ENCODE data around the gene SLK. TPM values are rescaled to one million over a fixed set of nuclear protein-coding genes. Genes with fewer than 3 reads are reported as not detected.

SLK gene
- total RNA-seq, 2 donors from 2014 or later = 42.1 to 53.9 TPM

DNA sequence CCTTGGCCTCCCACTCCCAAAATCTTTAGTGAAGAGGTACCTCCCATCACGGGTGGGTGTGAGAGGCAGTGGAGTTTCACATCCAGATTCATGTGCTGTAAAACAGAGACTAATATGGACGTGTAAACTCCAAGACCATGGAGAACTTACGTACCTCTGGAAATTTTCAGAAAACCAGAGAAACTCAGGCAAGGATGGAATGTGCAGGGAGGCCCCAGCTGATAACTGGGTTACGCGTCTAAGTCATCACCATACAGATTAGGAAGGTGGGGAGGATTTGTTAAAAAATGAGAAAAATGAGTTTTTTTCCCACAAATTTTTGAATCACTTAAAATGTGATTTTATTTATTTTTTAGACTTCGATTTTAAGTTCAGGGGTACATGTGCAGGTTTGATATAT lies 32.6 kb upstream of the SLK start:
- no peak for ATAC-seq
- no peak for DNase-seq
- intact Hi-C loops (cut with DNase I, micrococcal nuclease) = no loop called here

DNA sequence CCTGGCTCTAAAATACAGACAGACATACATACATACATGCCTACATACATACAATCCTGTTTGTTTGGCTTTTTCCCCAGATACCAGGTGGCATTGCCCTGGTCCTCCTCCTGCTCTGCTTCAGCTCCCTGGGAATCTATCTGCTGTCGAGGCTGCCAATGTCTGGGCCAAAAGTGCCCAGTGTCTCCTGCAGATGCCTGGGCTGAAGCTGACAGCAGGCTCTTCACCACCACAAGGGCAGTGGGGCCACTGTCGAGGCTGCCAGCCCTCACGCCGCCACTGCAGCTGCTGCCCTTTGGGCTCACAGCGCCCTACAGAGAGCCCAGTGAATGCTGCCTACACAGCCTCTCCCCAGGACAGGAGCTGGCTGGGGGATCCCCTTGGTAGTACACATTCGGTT lies 30.9 kb upstream of the SLK start:
- no peak for ATAC-seq
- intact Hi-C loops (cut with DNase I, micrococcal nuclease) = no loop called here
- no peak for DNase-seq

GRCh38 chr10:103939522-103939921 lies 27.4 kb upstream of the SLK start:
- intact Hi-C loops (cut with DNase I, micrococcal nuclease) = no loop called here
- no peak for DNase-seq
- ATAC-seq = no peak

DNA sequence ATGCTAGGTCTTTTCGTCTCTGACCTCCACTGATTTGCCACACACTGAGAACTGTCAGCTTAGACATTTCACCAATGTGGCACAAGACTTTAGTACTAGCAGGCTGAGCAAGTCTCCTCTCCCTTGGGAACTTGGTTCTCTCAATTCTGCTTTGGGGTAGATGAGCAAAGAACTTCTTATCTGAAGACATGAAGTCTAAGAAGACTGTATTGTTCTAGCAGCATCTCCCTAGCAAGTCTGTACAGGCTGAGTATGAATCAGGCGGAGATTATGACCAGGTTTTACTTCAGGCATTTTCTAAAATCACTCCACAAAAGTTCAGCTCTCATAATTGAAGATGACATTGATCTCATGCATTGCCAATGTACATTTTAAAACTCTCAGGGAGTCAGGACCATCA lies 25.1 kb upstream of the SLK start:
- DNase-seq (no peak), ATAC-seq (no peak)
- intact Hi-C loops (cut with DNase I, micrococcal nuclease) = no loop called here

DNA sequence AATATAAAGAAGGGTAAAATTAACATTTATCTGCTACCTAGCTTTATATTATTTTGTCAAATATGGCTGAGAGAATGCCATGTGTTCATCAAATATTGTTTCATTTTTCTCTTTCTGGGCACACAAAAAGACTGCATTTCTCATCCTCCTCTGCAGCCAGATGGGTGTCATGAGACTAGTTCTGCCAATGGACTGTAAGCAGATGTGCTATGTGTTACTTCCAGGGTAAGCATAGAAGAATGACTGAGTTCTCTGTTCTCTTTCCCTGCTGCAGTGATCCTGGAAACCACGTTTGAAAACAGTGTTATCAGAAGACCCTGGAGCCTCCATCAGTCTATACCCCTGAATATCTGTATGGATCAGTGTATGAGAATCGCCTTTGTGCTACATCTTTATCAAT lies 24.1 kb upstream of the SLK start:
- ATAC-seq = no peak
- intact Hi-C loops (cut with DNase I, micrococcal nuclease) = no loop called here
- DNase-seq = no peak

DNA sequence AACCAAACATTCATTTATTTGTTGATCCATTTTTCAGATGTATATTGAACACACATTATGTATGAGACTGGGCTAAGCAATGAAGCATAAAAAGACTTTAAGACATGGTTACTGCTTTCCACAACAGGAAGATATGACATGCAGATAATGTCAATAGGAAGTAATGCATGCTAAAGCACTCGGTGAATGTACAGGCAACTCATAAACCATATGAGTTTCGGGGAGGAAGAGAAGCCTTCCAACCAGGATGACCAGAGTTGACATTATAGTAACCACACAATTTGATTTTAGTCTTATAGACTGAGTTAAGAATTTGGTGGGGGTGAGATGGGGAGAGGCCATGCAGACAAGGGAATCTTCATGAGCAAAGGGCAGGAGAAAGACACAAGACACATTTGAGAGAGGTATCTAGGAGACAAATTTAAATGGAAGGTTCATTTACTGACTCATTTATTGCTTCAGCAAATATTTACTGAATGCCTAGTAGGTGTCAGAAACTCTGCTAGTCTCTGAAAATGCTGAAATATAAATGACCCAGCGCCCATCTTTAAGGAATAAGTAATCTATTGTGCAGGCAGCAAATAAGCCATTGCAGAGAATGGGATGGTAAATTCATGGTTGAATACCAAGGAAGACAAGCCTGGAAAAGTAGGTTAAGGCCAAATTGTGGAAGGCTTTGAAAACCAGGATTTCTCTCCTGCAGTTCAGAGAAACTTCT lies 19.0 kb upstream of the SLK start:
- DNase-seq = no peak
- ATAC-seq = peak; percentile 75
- intact Hi-C loops (cut with DNase I, micrococcal nuclease) = no loop called here

- intact Hi-C loops (cut with DNase I, micrococcal nuclease) = no loop called here
- ATAC-seq = no peak
- no peak for DNase-seq
Measured at GRCh38 chr10:103949728-103950127, 17.2 kb upstream of the SLK start.

DNA sequence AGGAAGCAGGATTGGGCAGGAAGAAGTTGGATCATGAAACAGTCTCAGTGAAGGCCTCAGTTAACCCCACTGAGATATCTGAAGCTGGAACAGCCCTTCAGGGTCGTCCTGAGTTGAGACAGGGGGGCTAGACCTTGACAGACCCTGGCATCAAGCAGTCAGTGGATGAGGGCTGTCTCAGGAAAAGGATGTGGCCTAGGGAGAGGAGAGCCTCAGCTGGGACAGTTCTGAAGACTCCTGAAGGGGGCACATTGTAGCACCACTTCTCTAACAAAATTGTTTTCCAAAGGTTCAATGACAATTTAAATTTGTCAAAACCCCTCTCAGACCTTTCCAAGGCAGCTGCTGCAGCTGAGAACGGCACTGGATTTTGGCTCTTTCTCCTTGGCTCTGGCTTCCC lies 15.8 kb upstream of the SLK start:
- ATAC-seq (no peak), DNase-seq (no peak)
- intact Hi-C loops (cut with DNase I, micrococcal nuclease) = no loop called here

- ATAC-seq (no peak), DNase-seq (no peak)
- intact Hi-C loops (cut with DNase I, micrococcal nuclease) = no loop called here
Measured at GRCh38 chr10:103951942-103952341, 15.0 kb upstream of the SLK start.

DNA sequence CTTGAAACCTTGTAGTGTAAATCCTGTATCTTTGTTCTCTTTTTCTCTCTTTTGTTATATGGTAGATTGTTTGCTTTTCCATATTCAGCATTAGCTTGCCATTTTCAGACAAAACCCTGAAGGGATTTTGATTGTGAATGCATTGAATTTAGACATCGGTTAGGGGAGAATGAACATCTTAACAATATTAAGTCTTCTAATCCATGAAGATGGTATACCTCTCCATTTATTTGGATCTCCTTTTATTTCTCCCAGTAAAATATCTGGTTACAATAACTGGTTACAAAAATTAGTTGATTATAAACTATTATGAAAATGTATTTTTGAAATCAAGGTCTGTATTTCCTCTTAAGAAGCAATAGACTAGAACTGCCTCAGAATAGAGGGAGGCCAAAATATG lies 12.4 kb upstream of the SLK start:
- no peak for DNase-seq
- no peak for ATAC-seq

GRCh38 chr10:103958996-103959395 lies 7.9 kb upstream of the SLK start:
- ATAC-seq (no peak), DNase-seq (no peak)
- intact Hi-C loops (cut with DNase I, micrococcal nuclease) = no loop called here

More for the DNA sequence above, 12.4 kb upstream of the SLK start:
- intact Hi-C loops (cut with DNase I, micrococcal nuclease) = no loop called here

- intact Hi-C loops (cut with DNase I, micrococcal nuclease) = loop anchor here in 1 of 2 donors (10.0 kb wide), 1 partner anchor 65 kb away; no protein-coding TSS in a partner anchor
- DNase-seq (no peak), ATAC-seq (no peak)
Measured at GRCh38 chr10:103960103-103960502, 6.8 kb upstream of the SLK start.

DNA sequence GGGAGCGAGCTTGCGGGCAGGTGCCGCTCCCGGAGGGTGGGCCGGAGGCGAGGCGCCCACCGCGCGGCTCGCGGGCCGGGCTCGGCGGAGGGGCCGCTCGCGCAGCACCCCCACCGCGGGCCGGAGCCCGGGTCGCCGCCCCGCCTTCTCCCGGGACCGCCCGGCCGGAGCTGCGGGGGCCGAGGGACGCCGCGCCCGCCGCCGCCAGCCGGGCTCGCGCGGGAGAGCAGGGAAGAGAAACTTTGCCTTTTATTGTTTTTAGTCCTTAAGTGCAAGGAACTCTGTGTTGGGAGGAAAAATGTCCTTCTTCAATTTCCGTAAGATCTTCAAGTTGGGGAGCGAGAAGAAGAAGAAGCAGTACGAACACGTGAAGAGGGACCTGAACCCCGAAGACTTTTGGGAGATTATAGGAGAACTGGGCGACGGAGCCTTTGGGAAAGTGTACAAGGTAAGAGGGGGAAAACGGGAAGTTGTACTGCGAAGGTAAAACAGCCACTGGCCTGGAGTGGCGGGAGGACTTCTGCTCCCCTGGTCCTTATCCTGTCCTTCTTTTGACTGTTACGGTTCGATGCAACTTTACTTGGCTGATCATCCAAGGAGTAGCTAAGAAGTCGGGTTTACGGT lies 620 bp downstream of the SLK start:
- peak in 1 of 2 donors; percentile 36 for DNase-seq
- ATAC-seq = peak; percentile 49
- intact Hi-C loops (cut with DNase I, micrococcal nuclease) = loop anchor here in 1 of 2 donors (10.0 kb wide), 1 partner anchor 73 kb away; no protein-coding TSS in a partner anchor

- DNase-seq (no peak), ATAC-seq (peak; percentile 5)
- intact Hi-C loops (cut with DNase I, micrococcal nuclease) = loop anchor here in 1 of 2 donors (10.0 kb wide), 1 partner anchor 74 kb away; no protein-coding TSS in a partner anchor
Measured at GRCh38 chr10:103968441-103969391, 1.8 kb downstream of the SLK start.

DNA sequence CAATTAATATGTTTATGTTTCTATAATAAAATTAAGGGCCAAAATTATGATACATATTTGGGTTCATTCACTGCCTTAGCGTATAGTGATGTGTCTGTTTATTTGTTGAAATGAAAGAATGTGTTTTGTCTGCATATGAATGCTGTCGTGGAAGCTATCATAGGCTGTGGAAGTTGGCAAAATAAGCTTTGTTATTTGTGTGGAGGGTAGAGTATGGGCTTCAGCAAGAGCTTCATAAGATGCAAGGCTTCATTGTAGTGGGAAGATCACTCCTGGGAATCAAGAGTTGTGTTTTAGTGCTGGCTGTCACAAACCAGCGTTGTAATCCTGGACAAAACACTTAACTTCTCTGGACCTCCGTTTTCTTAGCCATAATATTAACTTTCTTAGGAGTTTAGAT lies 2.5 kb downstream of the SLK start:
- DNase-seq (no peak), ATAC-seq (no peak)
- intact Hi-C loops (cut with DNase I, micrococcal nuclease) = loop anchor here in 1 of 2 donors (10.0 kb wide), 1 partner anchor 75 kb away; no protein-coding TSS in a partner anchor

- intact Hi-C loops (cut with DNase I, micrococcal nuclease) = loop anchor here in 1 of 2 donors (10.0 kb wide), 2 partner anchors 75 to 155 kb away; partner anchors contain the start of gene SFR1
- DNase-seq (no peak), ATAC-seq (no peak)
Measured at GRCh38 chr10:103969857-103970627, 3.1 kb downstream of the SLK start.

- ATAC-seq (no peak), DNase-seq (no peak)
- intact Hi-C loops (cut with DNase I, micrococcal nuclease) = loop anchor here in 1 of 2 donors (10.0 kb wide), 1 partner anchor 150 kb away; the partner anchor contains the start of gene SFR1
Measured at GRCh38 chr10:103975169-103975568, 8.2 kb downstream of the SLK start.

GRCh38 chr10:103977204-103977603 lies 10.3 kb downstream of the SLK start:
- intact Hi-C loops (cut with DNase I, micrococcal nuclease) = loop anchor here in 1 of 2 donors (10.0 kb wide), 1 partner anchor 148 kb away; the partner anchor contains the start of gene SFR1
- DNase-seq (no peak), ATAC-seq (peak; percentile 18)

Data from left colon (tissue), 2 donors.